ENCODE measurements around the gene TRMT2A. TPM values are rescaled to one million over a fixed set of nuclear protein-coding genes. Genes with fewer than 3 reads are reported as not detected.
A peak's percentile ranks its signal among the peaks of the same experiment; 100 is the strongest.

The TRMT2A gene
- total RNA-seq, 6 experiments from 2014 or later, result 26.9 to 54.6 (median 29.1) TPM

DNA sequence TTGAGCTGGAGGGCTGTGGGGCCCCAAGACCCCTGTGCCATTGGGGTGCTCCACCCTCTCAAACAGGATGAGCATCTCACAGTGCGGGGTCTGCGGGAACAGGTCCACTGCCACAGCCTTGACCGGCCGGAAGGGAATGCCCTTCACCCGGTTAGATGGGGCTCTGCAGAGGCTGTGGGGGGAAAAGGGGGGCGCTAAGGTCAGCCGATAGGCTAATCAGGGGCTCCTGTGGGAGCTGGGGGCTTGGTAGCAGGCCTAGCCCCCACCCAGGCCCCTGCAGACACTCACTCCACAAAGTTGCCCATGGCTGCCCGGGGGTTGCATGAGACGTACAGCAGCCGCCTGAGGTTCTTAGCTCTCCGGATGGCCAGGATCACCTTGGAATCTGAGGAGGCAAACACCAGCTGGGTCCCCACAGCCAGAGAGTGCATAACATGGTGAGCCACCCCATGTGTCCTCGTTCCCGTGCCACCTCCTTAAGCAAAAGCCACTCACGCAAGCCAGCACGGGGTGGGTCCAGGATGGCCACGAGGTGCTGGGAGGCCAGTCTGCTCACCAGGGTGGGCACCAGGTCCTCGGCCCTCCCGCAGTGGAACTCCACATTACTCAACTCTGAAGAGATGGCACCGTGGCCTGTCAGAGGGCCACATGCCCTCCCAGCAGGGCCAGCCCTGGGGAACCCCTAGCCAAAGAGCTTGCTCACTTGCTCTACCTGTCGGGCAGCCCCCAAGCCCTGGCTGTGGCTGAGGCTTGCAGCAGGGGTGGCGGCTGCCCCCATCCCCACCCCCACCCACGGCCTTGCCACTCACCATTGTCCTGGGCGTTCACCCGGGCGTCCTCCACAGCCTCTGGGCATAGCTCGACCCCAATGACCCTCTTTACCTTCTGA is 4.2 kb downstream of the TRMT2A start:
- ATAC-seq, result no peak
- WGBS (ENCODE audit: insufficient coverage, low coverage, low lambda C conversion rate, missing lambda C conversion rate), result 69% methylated on average over 6 of the region's 26 CpGs
- Histone ChIP-seq H3K9me3 (no peaks in the 10 kb centered on the region), H3K27me3 (no peaks in the 10 kb centered on the region), H3K36me3 (peaks cover 0 to 62% (median 20%) of the 10 kb centered on the region in 4 donors), H3K27ac (no peak overlapping the region), H3K4me1 (peaks cover 0 to 10% (median 5%) of the 10 kb centered on the region in 4 donors), H3K4me3 (no peak overlapping the region)
- intact Hi-C loops (cut with DNase I), result loop anchor here (10.0 kb wide), 1 partner anchor 138 kb away; no protein-coding TSS in a partner anchor
- DNase-seq, result peak in 2 of 3 donors; percentile 16 to 50
- TF ChIP-seq, protein P1, sequence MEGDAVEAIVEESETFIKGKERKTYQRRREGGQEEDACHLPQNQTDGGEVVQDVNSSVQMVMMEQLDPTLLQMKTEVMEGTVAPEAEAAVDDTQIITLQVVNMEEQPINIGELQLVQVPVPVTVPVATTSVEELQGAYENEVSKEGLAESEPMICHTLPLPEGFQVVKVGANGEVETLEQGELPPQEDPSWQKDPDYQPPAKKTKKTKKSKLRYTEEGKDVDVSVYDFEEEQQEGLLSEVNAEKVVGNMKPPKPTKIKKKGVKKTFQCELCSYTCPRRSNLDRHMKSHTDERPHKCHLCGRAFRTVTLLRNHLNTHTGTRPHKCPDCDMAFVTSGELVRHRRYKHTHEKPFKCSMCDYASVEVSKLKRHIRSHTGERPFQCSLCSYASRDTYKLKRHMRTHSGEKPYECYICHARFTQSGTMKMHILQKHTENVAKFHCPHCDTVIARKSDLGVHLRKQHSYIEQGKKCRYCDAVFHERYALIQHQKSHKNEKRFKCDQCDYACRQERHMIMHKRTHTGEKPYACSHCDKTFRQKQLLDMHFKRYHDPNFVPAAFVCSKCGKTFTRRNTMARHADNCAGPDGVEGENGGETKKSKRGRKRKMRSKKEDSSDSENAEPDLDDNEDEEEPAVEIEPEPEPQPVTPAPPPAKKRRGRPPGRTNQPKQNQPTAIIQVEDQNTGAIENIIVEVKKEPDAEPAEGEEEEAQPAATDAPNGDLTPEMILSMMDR (IDR thresholded peaks at IDR 0.05), result no peak
- no peak for TF ChIP-seq POLR2A (IDR thresholded peaks at IDR 0.05)

DNA sequence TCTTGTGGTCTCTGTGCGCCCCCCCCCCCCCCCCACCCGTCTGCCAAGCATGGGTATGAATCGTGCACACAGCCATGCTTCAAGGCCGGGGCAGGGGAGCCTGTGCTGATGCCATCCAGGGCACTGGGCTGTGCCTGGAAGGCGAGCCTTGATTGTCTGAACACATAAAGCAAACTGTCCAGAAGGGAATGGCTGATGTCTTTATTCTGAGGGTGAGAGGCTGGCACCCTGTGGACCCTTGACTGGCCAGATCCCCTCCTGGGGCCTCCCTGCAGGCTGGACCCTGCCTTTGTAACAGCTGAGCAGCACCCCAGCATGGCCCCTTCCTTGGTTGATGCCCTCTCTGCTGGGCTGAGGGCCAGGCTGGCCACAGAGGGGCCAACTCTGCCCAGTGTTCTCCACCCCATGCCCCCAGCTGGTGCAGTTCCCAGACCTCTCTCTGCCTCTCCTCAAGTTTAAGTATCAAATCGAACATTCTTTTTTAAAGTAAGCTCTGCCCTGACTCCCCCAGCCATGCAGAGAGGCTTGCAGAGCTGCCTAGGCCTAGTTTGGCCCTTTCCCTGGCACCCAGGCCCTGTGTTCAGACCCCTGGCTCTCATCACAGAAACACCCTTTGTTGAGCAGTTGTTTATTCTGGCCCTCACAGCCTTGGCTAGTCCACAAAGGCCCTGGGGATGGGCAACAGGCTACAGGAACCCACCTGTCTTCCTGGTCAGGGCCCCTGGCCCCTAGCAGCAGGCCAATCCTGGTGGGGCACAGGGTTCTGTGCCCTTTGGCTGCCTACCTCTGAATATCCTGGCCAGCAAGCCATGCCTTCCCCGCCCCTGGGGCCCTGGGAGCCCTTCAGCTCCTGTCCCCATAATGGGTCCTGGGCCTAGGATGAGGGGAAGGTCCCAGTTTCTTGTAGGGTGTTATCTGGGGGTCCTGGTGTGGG is 5.1 kb downstream of the TRMT2A start:
- H3K27ac ChIP-seq, result no peak overlapping the region
- ATAC-seq, result no peak
- no peaks in the 10 kb centered on the region for H3K9me3 ChIP-seq
- peak in 2 of 3 donors; percentile 16 to 46 for DNase-seq
- no peaks in the 10 kb centered on the region for H3K27me3 ChIP-seq
- WGBS (ENCODE audit: insufficient coverage, low coverage, low lambda C conversion rate, missing lambda C conversion rate), result 13% methylated on average over 4 of the region's 7 CpGs
- peaks cover 3 to 71% (median 24%) of the 10 kb centered on the region in 4 donors for H3K36me3 ChIP-seq
- intact Hi-C loops (cut with DNase I), result loop anchor here (10.0 kb wide), 1 partner anchor 137 kb away; no protein-coding TSS in a partner anchor
- peaks cover 0 to 9% (median 5%) of the 10 kb centered on the region in 4 donors for H3K4me1 ChIP-seq
- TF ChIP-seq, protein P1 (IDR thresholded peaks at IDR 0.05), result no peak
- TF ChIP-seq POLR2A (IDR thresholded peaks at IDR 0.05), result no peak
- no peak overlapping the region for H3K4me3 ChIP-seq

DNA sequence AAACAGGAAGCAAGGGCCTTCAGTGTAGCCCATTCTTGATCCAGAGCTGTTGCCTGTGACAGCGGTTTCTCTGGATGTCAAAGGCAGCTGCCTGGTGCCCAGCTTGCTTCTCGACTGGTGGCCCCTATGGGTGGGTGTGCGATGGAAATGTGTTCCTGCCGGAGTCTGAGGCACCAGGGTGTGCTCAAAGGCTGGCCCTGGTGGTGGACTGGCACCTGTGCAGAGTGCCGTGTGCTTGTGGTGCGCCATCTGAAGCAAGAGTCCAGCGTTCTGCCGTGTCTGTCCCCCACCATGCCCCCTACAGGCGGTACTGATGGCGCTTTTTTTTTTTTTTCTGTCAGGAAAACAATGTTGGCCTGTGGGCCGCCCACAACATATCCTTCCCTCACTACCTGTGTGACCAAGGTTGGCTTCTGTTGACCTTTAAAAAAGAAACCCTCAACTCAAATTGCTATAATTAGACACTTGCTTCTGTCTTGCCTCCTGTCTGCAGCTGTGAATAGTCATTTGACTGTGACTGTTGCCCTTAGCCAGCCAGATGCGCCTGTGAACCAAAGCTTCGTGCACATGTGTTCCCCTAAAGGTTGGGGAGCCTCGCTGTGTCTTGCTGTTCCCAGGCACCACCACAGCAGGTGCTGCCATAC is 5.9 kb downstream of the TRMT2A start:
- H3K27ac ChIP-seq, result no peak overlapping the region
- WGBS (ENCODE audit: insufficient coverage, low coverage, low lambda C conversion rate, missing lambda C conversion rate), result 44% methylated on average over 9 of the region's 14 CpGs
- H3K4me3 ChIP-seq, result no peak overlapping the region
- peaks cover 4 to 79% (median 30%) of the 10 kb centered on the region in 4 donors for H3K36me3 ChIP-seq
- TF ChIP-seq POLR2A (IDR thresholded peaks at IDR 0.05), result no peak
- TF ChIP-seq, protein P1 (IDR thresholded peaks at IDR 0.05), result peak in 3 of 4 donors; percentile 28 to 36 (median 33)
- DNase-seq (peak in 2 of 3 donors; percentile 24 to 38), ATAC-seq (peak; percentile 11 to 41 (median 29))
- H3K9me3 ChIP-seq, result no peaks in the 10 kb centered on the region
- no peaks in the 10 kb centered on the region for H3K27me3 ChIP-seq
- intact Hi-C loops (cut with DNase I), result loop anchor here (10.0 kb wide), 1 partner anchor 136 kb away; no protein-coding TSS in a partner anchor
- peaks cover 0 to 8% (median 4%) of the 10 kb centered on the region in 4 donors for H3K4me1 ChIP-seq
